ENCODE results near the gene RAB3D.
"Not testable (repeated sequence)": the region's sequence is repeated elsewhere in the genome, so short reads cannot be mapped to it uniquely, and the experiment has no call there.

The RAB3D gene

GRCh38 chr19:11331502-11331901 is 8.0 kb downstream of the RAB3D start:
- no peaks in the 10 kb centered on the region for H3K27me3 ChIP-seq (ENCODE audit: control insufficient read depth, insufficient read depth, low read length)
- no peaks in the 10 kb centered on the region for H3K9me3 ChIP-seq (replicated peaks; ENCODE audit: low read length)
- no peak overlapping the region for H3K4me3 ChIP-seq (ENCODE audit: low read length)
- no peak overlapping the region for H3K9ac ChIP-seq (ENCODE audit: low read depth, low read length)
- no peaks in the 10 kb centered on the region for H3K36me3 ChIP-seq (ENCODE audit: insufficient read depth, low read length)
- no peak overlapping the region for H3K4me2 ChIP-seq (ENCODE audit: low read length)
- no peaks in the 10 kb centered on the region for H3K4me1 ChIP-seq (ENCODE audit: control insufficient read depth, insufficient read depth, low read length)

GRCh38 chr19:11330127-11330526 is 9.3 kb downstream of the RAB3D start:
- Histone ChIP-seq H3K36me3 (ENCODE audit: insufficient read depth, low read length) (no peaks in the 10 kb centered on the region), H3K9ac (ENCODE audit: low read depth, low read length) (no peak overlapping the region)

GRCh38 chr19:11325544-11325943 is 13.9 kb downstream of the RAB3D start:
- no peaks in the 10 kb centered on the region for H3K27me3 ChIP-seq (ENCODE audit: control insufficient read depth, insufficient read depth, low read length)
- H3K9ac ChIP-seq (ENCODE audit: low read depth, low read length): no peak overlapping the region
- no peaks in the 10 kb centered on the region for H3K36me3 ChIP-seq (ENCODE audit: insufficient read depth, low read length)
- peaks cover 16% of the 10 kb centered on the region for H3K4me1 ChIP-seq (ENCODE audit: control insufficient read depth, insufficient read depth, low read length)
- H3K4me3 ChIP-seq (ENCODE audit: low read length): no peak overlapping the region
- H3K9me3 ChIP-seq (replicated peaks; ENCODE audit: low read length): no peaks in the 10 kb centered on the region
- no peak overlapping the region for H3K4me2 ChIP-seq (ENCODE audit: low read length)

More at GRCh38 chr19:11330127-11330526, 9.3 kb downstream of the RAB3D start:
- H3K4me1 ChIP-seq (ENCODE audit: control insufficient read depth, insufficient read depth, low read length): no peaks in the 10 kb centered on the region
- no peaks in the 10 kb centered on the region for H3K27me3 ChIP-seq (ENCODE audit: control insufficient read depth, insufficient read depth, low read length)
- H3K4me3 ChIP-seq (ENCODE audit: low read length): no peak overlapping the region
- H3K4me2 ChIP-seq (ENCODE audit: low read length): no peak overlapping the region
- H3K9me3 ChIP-seq (replicated peaks; ENCODE audit: low read length): no peaks in the 10 kb centered on the region

GRCh38 chr19:11324748-11325389 is 14.6 kb downstream of the RAB3D start:
- H3K27me3 ChIP-seq (ENCODE audit: control insufficient read depth, insufficient read depth, low read length): no peaks in the 10 kb centered on the region
- H3K9ac ChIP-seq (ENCODE audit: low read depth, low read length): peak overlapping the region; percentile 23

GRCh38 chr19:11324079-11324661 is 15.3 kb downstream of the RAB3D start:
- Histone ChIP-seq H3K4me3 (ENCODE audit: low read length) (peak overlapping the region; percentile 52), H3K9me3 (replicated peaks; ENCODE audit: low read length) (no peaks in the 10 kb centered on the region), H3K36me3 (ENCODE audit: insufficient read depth, low read length) (no peaks in the 10 kb centered on the region), H3K4me2 (ENCODE audit: low read length) (peak overlapping the region; percentile 67), H3K27me3 (ENCODE audit: control insufficient read depth, insufficient read depth, low read length) (no peaks in the 10 kb centered on the region), H3K4me1 (ENCODE audit: control insufficient read depth, insufficient read depth, low read length) (peaks cover 16% of the 10 kb centered on the region), H3K9ac (ENCODE audit: low read depth, low read length) (peak overlapping the region; percentile 23)

More at GRCh38 chr19:11324748-11325389, 14.6 kb downstream of the RAB3D start:
- peak overlapping the region; percentile 67 for H3K4me2 ChIP-seq (ENCODE audit: low read length)
- no peak overlapping the region for H3K4me3 ChIP-seq (ENCODE audit: low read length)
- no peaks in the 10 kb centered on the region for H3K9me3 ChIP-seq (replicated peaks; ENCODE audit: low read length)
- peaks cover 16% of the 10 kb centered on the region for H3K4me1 ChIP-seq (ENCODE audit: control insufficient read depth, insufficient read depth, low read length)
- no peaks in the 10 kb centered on the region for H3K36me3 ChIP-seq (ENCODE audit: insufficient read depth, low read length)

- H3K4me3 ChIP-seq (ENCODE audit: low read length): peak overlapping the region; percentile 52
- no peaks in the 10 kb centered on the region for H3K27me3 ChIP-seq (ENCODE audit: control insufficient read depth, insufficient read depth, low read length)
- H3K9me3 ChIP-seq (replicated peaks; ENCODE audit: low read length): no peaks in the 10 kb centered on the region
- H3K4me2 ChIP-seq (ENCODE audit: low read length): peak overlapping the region; percentile 67
- H3K36me3 ChIP-seq (ENCODE audit: insufficient read depth, low read length): no peaks in the 10 kb centered on the region
- no peak overlapping the region for H3K9ac ChIP-seq (ENCODE audit: low read depth, low read length)
- H3K4me1 ChIP-seq (ENCODE audit: control insufficient read depth, insufficient read depth, low read length): peaks cover 16% of the 10 kb centered on the region
Observed at GRCh38 chr19:11323601-11324078, 15.8 kb downstream of the RAB3D start.

- H3K9me3 ChIP-seq (replicated peaks; ENCODE audit: low read length): no peaks in the 10 kb centered on the region
Observed at GRCh38 chr19:11322269-11323024, 17.0 kb downstream of the RAB3D start.

GRCh38 chr19:11321191-11322126 is 18.0 kb downstream of the RAB3D start:
- no peak overlapping the region for H3K4me3 ChIP-seq (ENCODE audit: low read length)
- H3K4me1 ChIP-seq (ENCODE audit: control insufficient read depth, insufficient read depth, low read length): peaks cover 16% of the 10 kb centered on the region
- no peaks in the 10 kb centered on the region for H3K9me3 ChIP-seq (replicated peaks; ENCODE audit: low read length)
- no peaks in the 10 kb centered on the region for H3K36me3 ChIP-seq (ENCODE audit: insufficient read depth, low read length)
- H3K27me3 ChIP-seq (ENCODE audit: control insufficient read depth, insufficient read depth, low read length): no peaks in the 10 kb centered on the region
- H3K4me2 ChIP-seq (ENCODE audit: low read length): no peak overlapping the region
- H3K9ac ChIP-seq (ENCODE audit: low read depth, low read length): no peak overlapping the region

More at GRCh38 chr19:11322269-11323024, 17.0 kb downstream of the RAB3D start:
- Histone ChIP-seq H3K9ac (ENCODE audit: low read depth, low read length) (no peak overlapping the region), H3K4me2 (ENCODE audit: low read length) (no peak overlapping the region), H3K36me3 (ENCODE audit: insufficient read depth, low read length) (no peaks in the 10 kb centered on the region), H3K4me1 (ENCODE audit: control insufficient read depth, insufficient read depth, low read length) (peaks cover 16% of the 10 kb centered on the region), H3K4me3 (ENCODE audit: low read length) (no peak overlapping the region), H3K27me3 (ENCODE audit: control insufficient read depth, insufficient read depth, low read length) (no peaks in the 10 kb centered on the region)

- H3K9me3 ChIP-seq (replicated peaks; ENCODE audit: low read length); H3K36me3 ChIP-seq (ENCODE audit: insufficient read depth, low read length); H3K27me3 ChIP-seq (ENCODE audit: control insufficient read depth, insufficient read depth, low read length); H3K4me2 ChIP-seq (ENCODE audit: low read length); H3K9ac ChIP-seq (ENCODE audit: low read depth, low read length); H3K4me3 ChIP-seq (ENCODE audit: low read length): not testable (repeated sequence)
- peaks cover 16% of the 10 kb centered on the region for H3K4me1 ChIP-seq (ENCODE audit: control insufficient read depth, insufficient read depth, low read length)
Observed at GRCh38 chr19:11320278-11320995, 19.0 kb downstream of the RAB3D start.

GRCh38 chr19:11306337-11306736 is 33.1 kb downstream of the RAB3D start:
- H3K4me2 ChIP-seq (ENCODE audit: low read length): no peak overlapping the region
- H3K4me3 ChIP-seq (ENCODE audit: low read length): no peak overlapping the region
- no peaks in the 10 kb centered on the region for H3K4me1 ChIP-seq (ENCODE audit: control insufficient read depth, insufficient read depth, low read length)
- no peaks in the 10 kb centered on the region for H3K9me3 ChIP-seq (replicated peaks; ENCODE audit: low read length)
- no peaks in the 10 kb centered on the region for H3K36me3 ChIP-seq (ENCODE audit: insufficient read depth, low read length)
- H3K9ac ChIP-seq (ENCODE audit: low read depth, low read length): no peak overlapping the region
- H3K27me3 ChIP-seq (ENCODE audit: control insufficient read depth, insufficient read depth, low read length): peaks cover 8% of the 10 kb centered on the region

All from skeletal muscle satellite cell (primary cell).